Endothelial cell of umbilical vein (primary cell): ENCODE measurements around the gene PRR5L. TPM values are rescaled to one million over a fixed set of nuclear protein-coding genes. Genes with fewer than 3 reads are reported as not detected.

Source experiments
- BruUV-seq: library from RNA; stranded (reverse); fragments of 400-500 nt; replicated peaks from 2 replicates; lab custom pipeline; 2021; lab: Mats Ljungman, UMichigan
- CTCF ChIA-PET: fragments of 300-600, 350-600 bp; sonication (Branson Sonifier 250); formaldehyde crosslinking; loops from one replicate; lab custom pipeline; 2021; ENCODE audit warnings: antibody characterized with exemption, inconsistent platforms; lab: Charles Lee
- POLR2A ChIA-PET: fragments of 300-600, 350-600 bp; sonication (Branson Sonifier 250); formaldehyde crosslinking; loops from one replicate; lab custom pipeline; 2021; ENCODE audit warnings: antibody characterized with exemption, inconsistent platforms; lab: Charles Lee
- DNase-seq: peaks from one replicate; pipeline ENCODE4 v3.0.0-alpha.2; 2011; ENCODE audit warnings: low read depth, low spot score
- FAIRE-seq: peaks from 2 replicates; lab custom pipeline; 2011; peaks lifted over from hg19 to GRCh38; lab: Jason Lieb, UNC
- H2AFZ ChIP-seq: 2 replicates; pipeline ENCODE4 v1.6.0; 2012; ENCODE audit warnings: low read depth, low read length, control low read depth, inconsistent platforms
- H3K27ac ChIP-seq: 2 replicates; pipeline ENCODE4 v1.5.1; 2011; ENCODE audit warnings: low read depth, mild to moderate bottlenecking, control low read depth, low read length, moderate library complexity; ENCODE audit not compliant: insufficient read depth
- H3K27me3 ChIP-seq, 2 experiments: 2 replicates each; pipeline versions ENCODE4 v1.6.0 to v1.6.1; 2011; ENCODE audit warnings: low read length in 2 of 2, mixed read lengths in 1 of 2; ENCODE audit not compliant: control insufficient read depth in 2 of 2, insufficient read depth in 2 of 2
- H3K36me3 ChIP-seq, 2 experiments: 2 replicates in 1 of 2; 3 replicates in 1 of 2; pipeline ENCODE4 v1.5.1; 2011; ENCODE audit warnings: low read length in 2 of 2, mild to moderate bottlenecking in 1 of 2, moderate library complexity in 1 of 2; ENCODE audit not compliant: control insufficient read depth in 2 of 2, insufficient read depth in 2 of 2; ENCODE audit errors: extremely low read depth in 1 of 2
- H3K4me1 ChIP-seq: 3 replicates; pipeline ENCODE4 v1.5.1; 2011; ENCODE audit warnings: mild to moderate bottlenecking, low read length; ENCODE audit not compliant: control insufficient read depth, insufficient read depth; ENCODE audit errors: extremely low read depth
- H3K4me2 ChIP-seq: 2 replicates; pipeline ENCODE4 v1.6.1; 2011; ENCODE audit warnings: low read length, control low read depth, mixed read lengths; ENCODE audit not compliant: insufficient read depth
- H3K4me3 ChIP-seq, 3 experiments: fragments of 200-600 bp in 1 of 3; sonication (generic), shearing (Covaris generic) in 1 of 3; replicated peaks in 1 of 3; 2 replicates each; pipeline ENCODE4 v1.5.1; 2011 to 2016; ENCODE audit warnings: control low read depth in 3 of 3, low read length in 3 of 3, mild to moderate bottlenecking in 2 of 3, inconsistent platforms in 1 of 3, low read depth in 1 of 3, moderate library complexity in 1 of 3; ENCODE audit not compliant: insufficient read depth in 1 of 3
- H3K79me2 ChIP-seq: 2 replicates; pipeline ENCODE4 v1.6.0; 2012; ENCODE audit warnings: low read length, inconsistent platforms; ENCODE audit not compliant: control insufficient read depth, insufficient read depth
- H3K9ac ChIP-seq: replicated peaks from 2 replicates; pipeline ENCODE3; 2011; ENCODE audit warnings: low read length, control low read depth; ENCODE audit not compliant: insufficient read depth; ENCODE audit errors: extremely low read depth
- H3K9me1 ChIP-seq: replicated peaks from 3 replicates; pipeline ENCODE4 v1.6.0; 2011; ENCODE audit warnings: mild to moderate bottlenecking, low read length; ENCODE audit not compliant: control insufficient read depth, insufficient read depth; ENCODE audit errors: extremely low read depth
- H3K9me3 ChIP-seq: replicated peaks from 2 replicates; pipeline ENCODE4 v1.5.1; 2012; ENCODE audit warnings: low read length, inconsistent platforms; ENCODE audit not compliant: control insufficient read depth, insufficient read depth
- H4K20me1 ChIP-seq: replicated peaks from 2 replicates; pipeline ENCODE3; 2011; ENCODE audit warnings: mild to moderate bottlenecking, low read length; ENCODE audit not compliant: control insufficient read depth, insufficient read depth; ENCODE audit errors: extremely low read depth
- CTCF ChIP-seq, 2 donors: IDR thresholded peaks; 1 replicate in 1 of 2; 2 replicates in 1 of 2; pipeline ENCODE4 v1.5.1; 2011; ENCODE audit warnings: low read length in 2 of 2, mild to moderate bottlenecking in 2 of 2, moderate library complexity in 2 of 2, control low read depth in 1 of 2, inconsistent platforms in 1 of 2, low read depth in 1 of 2; ENCODE audit not compliant: insufficient read depth in 1 of 2; ENCODE audit errors: extremely low read depth in 1 of 2
- EZH2 ChIP-seq: IDR thresholded peaks from 2 replicates; pipeline ENCODE4 v1.6.1; 2012; ENCODE audit warnings: borderline replicate concordance, low read depth, mild to moderate bottlenecking, moderate library complexity, low read length, inconsistent platforms; ENCODE audit not compliant: severe bottlenecking
- FOS ChIP-seq: IDR thresholded peaks from 2 replicates; pipeline ENCODE4 v1.6.1; 2011; ENCODE audit warnings: mild to moderate bottlenecking, low read length, moderate library complexity, borderline replicate concordance; ENCODE audit not compliant: insufficient read depth
- GATA2 ChIP-seq: IDR thresholded peaks from 2 replicates; pipeline ENCODE4 v1.7.0; 2011; ENCODE audit warnings: low read depth, mild to moderate bottlenecking, moderate library complexity, mixed read lengths, low read length; ENCODE audit not compliant: insufficient read length, insufficient read depth
- JUN ChIP-seq: IDR thresholded peaks from 2 replicates; pipeline ENCODE4 v1.6.1; 2011; ENCODE audit warnings: borderline replicate concordance, low read depth; ENCODE audit not compliant: insufficient read length, insufficient read depth
- MAX ChIP-seq: IDR thresholded peaks from 2 replicates; pipeline ENCODE4 v1.6.1; 2011; ENCODE audit not compliant: insufficient read depth, insufficient read length
- MYC ChIP-seq: IDR thresholded peaks from one replicate; pipeline ENCODE4 v1.6.1; 2011; ENCODE audit warnings: mild to moderate bottlenecking, low read depth, low read length
- POLR2A ChIP-seq: IDR thresholded peaks from 2 replicates; pipeline ENCODE4 v1.6.1; 2012; ENCODE audit warnings: low read depth, mild to moderate bottlenecking, control low read depth, low read length
- POLR2AphosphoS5 ChIP-seq: IDR thresholded peaks from 2 replicates; pipeline ENCODE4 v1.6.1; 2012; ENCODE audit warnings: low read depth, mild to moderate bottlenecking, control low read depth, low read length, moderate library complexity; ENCODE audit not compliant: insufficient read depth
- dilution Hi-C: fragments of 300-500 bp; cut with MboI; formaldehyde crosslinking; loops from one replicate; pipeline ENCODE4 v1.15.0; 2019; ENCODE audit warnings: low sequenced_read_pairs; ENCODE audit not compliant: extremely low pct_ligation_motif_present
- intact Hi-C: fragments of 100-400 bp; cut with micrococcal nuclease; formaldehyde crosslinking; loops from one replicate; pipeline ENCODE4 v1.10.0; 2022
- polyA plus RNA-seq, 4 experiments: library from polyadenylated mRNA; depleted of rRNA in 3 of 4; stranded (reverse) in 3 of 4; unstranded in 1 of 4; fragments of >200 nt; gene quantifications; 2 replicates each; pipeline versions ENCODE4 v1.2.1 to v1.2.3, GENCODE V29; 2011 to 2012; ENCODE audit warnings: missing spikeins in 1 of 4
- total RNA-seq: library from RNA; stranded (reverse); gene quantifications from 2 replicates; pipeline ENCODE4 v1.2.3, GENCODE V29; 2021

Gene PRR5L
- total and polyA plus RNA-seq, 2 donors (not counting 3 experiments of a cell fraction or from before 2014, with no cell fraction given): 2.5 to 6.1 TPM

- Histone ChIP-seq H3K27ac (no peak overlapping the region), H3K4me1 (peaks cover 5% of the 10 kb centered on the region), H3K79me2 (no peaks in the 10 kb centered on the region), H2AFZ (no peak overlapping the region), H3K27me3 (peaks cover 14 to 17% of the 10 kb centered on the region in 2 experiments), H3K9me3 (no peaks in the 10 kb centered on the region), H3K9ac (no peak overlapping the region), H3K4me3 (no peak overlapping the region), H4K20me1 (no peaks in the 10 kb centered on the region), H3K9me1 (no peaks in the 10 kb centered on the region), H3K4me2 (no peak overlapping the region), H3K36me3 (no peaks in the 10 kb centered on the region)
- ChIA-PET POLR2A (no interaction called here), CTCF (interaction anchor here (1.9 kb wide), 1 partner anchor 138 kb away, joined by 4 read pairs; no protein-coding TSS in a partner anchor)
- TF ChIP-seq POLR2A: no peak
- TF ChIP-seq MAX: no peak
- TF ChIP-seq POLR2AphosphoS5: no peak
- TF ChIP-seq MYC: no peak
- no peak for TF ChIP-seq JUN
- TF ChIP-seq FOS: no peak
- no peak for TF ChIP-seq GATA2
- no peak for TF ChIP-seq CTCF (IDR thresholded peaks at IDR 0.05; ENCODE audit: extremely low read depth in 1 of 2, insufficient read depth in 1 of 2, low read depth in 1 of 2, low read length in 2 of 2)
- no peak for TF ChIP-seq EZH2
- DNase-seq (no peak), FAIRE-seq (no peak)
- intact Hi-C loops: no loop called here
- BruUV-seq: no TSS peak
- dilution Hi-C loops: no loop called here
Measured at GRCh38 chr11:36354221-36355003, 58.3 kb downstream of the PRR5L start.
